Neural progenitor cell (in vitro differentiated cells): ENCODE results near the gene RPUSD2.

ENCODE experiments used
- EZH2phosphoT487 ChIP-seq: fragments of 200-600 bp; sonication (generic); IDR thresholded peaks from 2 replicates; pipeline ENCODE4 v1.6.1; 2017; ENCODE audit warnings: antibody characterized with exemption
- TF ChIP-seq, protein P1 (sequence below): fragments of 200-600 bp; sonication (generic); IDR thresholded peaks from 2 replicates; pipeline ENCODE4 v1.5.1; 2017; ENCODE audit warnings: antibody characterized with exemption, mild to moderate bottlenecking

GRCh38 chr15:40536501-40536900 lies 32.6 kb upstream of the RPUSD2 start:
- TF ChIP-seq EZH2phosphoT487: no peak
- TF ChIP-seq, protein P1, sequence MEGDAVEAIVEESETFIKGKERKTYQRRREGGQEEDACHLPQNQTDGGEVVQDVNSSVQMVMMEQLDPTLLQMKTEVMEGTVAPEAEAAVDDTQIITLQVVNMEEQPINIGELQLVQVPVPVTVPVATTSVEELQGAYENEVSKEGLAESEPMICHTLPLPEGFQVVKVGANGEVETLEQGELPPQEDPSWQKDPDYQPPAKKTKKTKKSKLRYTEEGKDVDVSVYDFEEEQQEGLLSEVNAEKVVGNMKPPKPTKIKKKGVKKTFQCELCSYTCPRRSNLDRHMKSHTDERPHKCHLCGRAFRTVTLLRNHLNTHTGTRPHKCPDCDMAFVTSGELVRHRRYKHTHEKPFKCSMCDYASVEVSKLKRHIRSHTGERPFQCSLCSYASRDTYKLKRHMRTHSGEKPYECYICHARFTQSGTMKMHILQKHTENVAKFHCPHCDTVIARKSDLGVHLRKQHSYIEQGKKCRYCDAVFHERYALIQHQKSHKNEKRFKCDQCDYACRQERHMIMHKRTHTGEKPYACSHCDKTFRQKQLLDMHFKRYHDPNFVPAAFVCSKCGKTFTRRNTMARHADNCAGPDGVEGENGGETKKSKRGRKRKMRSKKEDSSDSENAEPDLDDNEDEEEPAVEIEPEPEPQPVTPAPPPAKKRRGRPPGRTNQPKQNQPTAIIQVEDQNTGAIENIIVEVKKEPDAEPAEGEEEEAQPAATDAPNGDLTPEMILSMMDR: no peak
